GM21367 (cell line): Measurements from ENCODE around the gene PRDX1.
"Not testable (repeated sequence)": the region's sequence is repeated elsewhere in the genome, so short reads cannot be mapped to it uniquely, and the experiment has no call there.

ENCODE experiments used
- ATAC-seq: cut with Tn5 transposase; IDR thresholded peaks from one replicate; pipeline ENCODE4 v1.9.1; 2021; ENCODE audit not compliant: unreplicated experiment

Gene PRDX1

DNA sequence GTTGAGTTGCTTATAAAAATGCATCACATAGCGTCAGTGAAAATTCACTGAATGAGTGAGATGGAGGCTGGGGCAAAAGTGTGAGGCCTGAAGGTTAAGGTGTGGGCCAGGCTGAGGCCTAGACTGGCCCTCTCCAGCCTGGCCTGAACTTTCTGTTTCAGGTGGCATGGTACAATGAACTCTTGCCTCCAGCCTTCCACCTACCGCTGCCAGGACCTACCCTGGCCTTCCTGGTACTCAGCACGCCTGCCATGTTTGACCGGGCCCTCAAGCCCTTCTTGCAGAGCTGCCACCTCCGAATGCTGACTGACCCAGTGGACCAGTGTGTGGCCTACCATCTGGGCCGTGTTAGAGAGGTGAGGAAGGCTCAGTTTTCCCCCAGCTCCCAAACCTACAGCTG is 14.5 kb downstream of the PRDX1 start:
- no peak for ATAC-seq

DNA sequence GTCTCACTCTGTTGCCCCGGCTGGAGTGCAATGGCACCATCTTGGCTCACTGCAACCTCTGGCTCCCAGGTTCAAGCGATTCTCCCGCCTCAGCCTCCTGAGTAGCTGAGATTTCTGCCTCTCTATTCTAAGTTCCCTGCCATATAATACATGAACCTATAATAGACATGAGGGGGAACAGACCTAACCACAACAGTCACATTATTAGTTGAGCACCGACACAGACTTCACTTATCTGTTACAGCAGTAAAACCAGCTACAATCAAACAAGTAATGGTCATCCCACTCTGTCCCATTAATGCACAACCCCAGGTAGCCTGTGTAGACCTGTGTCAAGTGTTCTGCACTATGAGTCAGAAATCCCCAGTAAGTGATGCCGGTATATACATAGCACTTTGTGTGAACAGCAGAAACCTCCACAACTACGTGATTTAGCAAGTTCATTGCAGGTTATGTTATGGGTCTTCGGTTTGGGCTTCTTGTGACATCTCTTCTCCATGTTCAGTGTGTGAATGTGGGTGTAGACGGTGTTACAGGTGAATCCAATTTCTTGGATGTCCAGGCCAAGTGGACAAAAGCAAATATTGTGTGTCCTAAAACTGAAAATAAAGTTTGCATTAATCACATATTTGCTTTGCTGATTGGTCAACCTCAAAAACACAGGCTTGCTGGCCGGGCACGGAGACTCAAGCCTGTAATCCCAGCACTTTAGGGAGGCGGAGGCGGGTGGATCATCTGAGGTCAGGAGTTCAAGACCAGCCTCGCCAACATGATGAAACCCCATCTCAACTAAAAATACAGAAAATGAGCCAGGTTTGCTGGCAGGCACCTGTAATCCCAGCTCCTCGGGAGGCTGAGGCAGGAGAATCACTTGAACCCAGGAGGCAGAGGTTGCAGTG is 18.0 kb downstream of the PRDX1 start:
- ATAC-seq = no peak

DNA sequence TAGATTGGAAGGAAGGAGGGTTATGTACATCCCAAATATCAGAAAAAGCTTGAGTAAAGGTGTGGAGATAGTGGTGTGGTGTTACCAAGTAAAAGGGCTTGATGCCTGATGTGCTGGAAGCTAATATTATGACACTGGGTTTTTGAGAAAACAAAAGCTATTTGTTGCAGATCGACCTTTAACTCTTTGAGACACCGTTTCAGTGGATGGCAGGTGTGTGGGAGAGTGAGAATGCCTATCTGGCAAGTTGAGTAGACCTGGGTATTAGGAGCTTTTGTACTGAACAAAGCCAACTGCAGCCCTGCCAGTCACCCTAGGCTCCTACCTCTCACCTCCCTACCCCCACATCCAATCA is 20.2 kb downstream of the PRDX1 start:
- no peak for ATAC-seq

DNA sequence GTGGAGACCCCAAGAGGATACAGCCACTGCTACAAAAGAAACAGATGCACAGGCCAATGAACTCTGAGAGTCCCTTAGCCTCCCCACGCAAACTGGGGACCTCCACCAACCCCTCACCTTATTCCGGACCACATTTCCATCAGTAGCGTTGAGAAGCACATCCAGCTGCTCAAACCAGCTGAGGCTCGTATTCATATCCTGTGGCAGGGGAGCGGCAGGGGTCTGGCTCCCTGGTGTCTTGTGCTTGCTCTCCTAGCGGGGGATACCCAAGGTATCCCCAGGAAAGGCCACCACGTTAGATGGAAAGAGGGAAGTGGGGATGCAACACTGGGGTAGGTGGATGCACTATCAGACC is 22.3 kb downstream of the PRDX1 start:
- ATAC-seq = no peak

DNA sequence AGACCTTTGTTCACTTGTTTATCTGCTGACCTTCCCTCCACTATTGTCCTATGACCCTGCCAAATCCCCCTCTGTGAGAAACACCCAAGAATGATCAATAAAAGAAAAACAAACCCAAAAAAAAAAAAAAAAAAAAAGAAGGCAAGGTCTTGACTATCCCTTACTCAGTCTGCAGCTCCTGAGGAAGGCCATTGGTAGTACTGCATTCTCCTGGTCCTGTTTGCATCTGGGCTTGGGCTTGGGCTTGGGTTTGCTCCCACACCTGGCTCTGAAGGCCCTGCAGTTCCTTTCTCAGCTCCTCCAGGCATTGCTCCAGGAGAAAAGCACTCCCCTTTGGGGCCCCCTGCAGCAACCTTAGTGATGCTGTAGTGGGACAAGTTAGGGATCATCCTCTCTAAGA is 23.4 kb downstream of the PRDX1 start:
- no peak for ATAC-seq

DNA sequence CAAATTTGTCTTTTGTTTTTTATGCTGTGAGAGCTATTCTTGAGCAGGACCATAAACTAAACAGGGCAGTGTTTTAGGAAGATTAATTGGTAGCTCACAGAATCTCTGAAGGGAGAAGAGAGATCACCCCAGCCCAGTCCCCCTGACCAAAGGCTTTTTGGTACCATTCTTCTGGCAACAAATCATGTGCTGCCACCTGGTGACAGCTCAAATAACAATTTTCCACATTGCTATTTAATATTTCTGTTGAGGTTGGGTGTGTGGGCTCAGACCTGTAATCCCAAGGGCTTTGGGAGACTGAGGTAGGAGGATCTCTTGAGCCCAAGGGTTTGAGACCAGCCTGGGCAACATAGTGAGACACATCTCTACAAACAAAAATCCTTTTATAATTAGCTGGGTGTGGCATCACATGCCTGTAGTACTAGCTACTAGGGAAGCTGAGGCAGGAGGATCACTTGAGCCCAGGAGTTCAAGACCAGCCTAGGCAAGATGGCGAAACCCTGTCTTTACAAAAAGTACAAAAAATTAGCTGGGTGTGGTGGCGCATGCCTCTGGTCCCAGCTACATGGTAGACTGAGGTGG is 28.5 kb downstream of the PRDX1 start:
- no peak for ATAC-seq

DNA sequence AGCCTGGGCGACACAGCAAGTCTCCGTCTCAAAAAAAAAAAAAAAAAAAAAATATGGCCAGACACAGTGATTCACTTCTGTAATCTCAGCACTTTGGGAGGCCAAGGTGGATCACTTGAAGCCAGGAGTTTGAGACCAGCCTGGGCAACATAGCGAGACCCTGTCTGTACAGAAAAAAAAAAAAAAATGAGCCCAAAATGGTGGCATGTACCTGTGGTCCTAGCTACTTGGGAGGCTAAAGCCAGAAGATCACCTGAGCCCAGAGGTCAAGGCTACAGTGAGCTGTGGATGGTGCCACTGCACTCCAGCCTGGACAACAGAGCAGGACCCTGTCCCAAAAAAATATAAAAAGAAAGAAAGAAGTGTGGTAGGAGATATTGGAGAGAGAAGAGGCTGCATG is 29.0 kb downstream of the PRDX1 start:
- ATAC-seq = no peak

DNA sequence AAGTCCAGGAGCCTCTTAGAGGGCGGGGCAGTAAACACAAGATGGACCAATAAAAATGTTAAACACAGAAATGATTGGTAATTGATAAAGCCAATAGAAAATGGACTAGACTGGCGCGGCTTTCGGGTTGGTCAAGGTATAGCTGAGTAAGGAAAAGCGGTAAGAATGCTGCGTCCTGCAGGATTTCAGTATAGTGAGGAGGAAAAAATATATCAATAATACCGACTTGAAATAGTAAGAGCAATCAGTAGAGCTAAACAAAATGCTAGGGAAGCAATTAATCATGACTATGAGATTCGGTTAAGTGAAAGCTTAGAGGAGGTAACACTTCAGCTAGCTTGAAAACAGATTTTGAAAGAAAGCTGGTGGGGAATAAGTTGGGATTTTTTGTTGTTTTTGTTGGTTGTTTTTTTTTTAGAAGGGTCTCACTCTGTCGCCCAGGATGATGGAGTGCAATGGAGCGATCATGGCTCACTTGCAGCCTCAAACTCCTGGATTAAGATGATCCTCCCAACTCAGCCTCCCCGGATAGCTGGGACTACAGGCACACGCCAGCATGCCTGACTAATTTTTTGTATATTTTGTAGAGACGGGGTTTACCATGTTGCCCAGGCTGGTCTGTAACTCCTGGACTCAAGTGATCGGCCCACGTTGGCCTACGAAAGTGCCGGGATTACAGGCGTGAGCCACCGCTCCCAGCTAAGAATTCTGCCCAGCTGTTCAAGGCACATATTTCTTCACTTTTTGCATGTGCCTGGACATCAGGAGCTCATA is 30.0 kb downstream of the PRDX1 start:
- ATAC-seq = no peak

DNA sequence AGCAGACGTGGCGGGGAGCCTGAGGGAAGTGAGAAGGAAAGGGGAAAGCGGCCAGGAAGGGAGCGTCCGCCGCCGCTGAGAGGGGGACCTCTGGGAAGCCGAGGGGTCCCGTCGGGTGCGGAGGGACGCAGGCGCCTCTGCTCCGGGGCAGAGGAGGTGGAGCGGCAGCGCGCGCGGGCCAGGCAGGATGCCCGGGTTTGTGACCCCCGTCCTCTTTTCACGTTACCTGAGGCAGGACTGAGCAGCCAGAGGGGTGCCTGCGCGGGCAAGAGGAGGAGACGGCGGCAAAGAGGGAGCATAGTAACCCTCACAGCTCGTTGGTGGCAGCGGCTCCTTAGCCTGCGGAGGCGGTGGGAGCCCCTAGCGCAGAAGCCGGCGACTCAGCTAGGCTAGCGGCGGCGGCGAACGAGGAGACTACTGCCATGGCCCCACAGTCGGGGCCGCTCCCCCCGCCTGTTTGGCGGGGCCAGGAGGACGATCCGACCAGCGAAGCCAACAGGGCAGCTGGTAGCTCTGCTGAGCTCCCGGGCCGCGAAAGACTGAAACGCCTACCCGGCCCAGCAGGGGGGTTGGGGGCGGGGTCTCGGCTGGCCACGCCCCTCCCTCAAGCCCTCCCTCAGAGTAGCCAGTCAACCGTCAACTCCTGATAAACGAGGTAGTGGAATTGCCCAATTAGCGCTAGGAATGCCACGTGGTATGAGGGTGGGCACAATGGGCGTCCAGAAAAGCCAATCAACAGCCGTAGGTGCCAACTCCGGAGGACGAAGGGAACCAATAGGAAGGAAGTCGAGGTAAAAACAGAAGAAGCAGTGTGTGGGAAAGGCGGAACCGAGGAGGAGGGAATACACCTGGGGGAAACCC is 30.8 kb downstream of the PRDX1 start, which contains the start of gene TESK2:
TSS of gene TESK2 (minus strand) at position 538 of the 861 bp plus-strand sequence. CDS start 33,378 bp downstream, outside the sequence.
- ATAC-seq = peak; percentile 79

DNA sequence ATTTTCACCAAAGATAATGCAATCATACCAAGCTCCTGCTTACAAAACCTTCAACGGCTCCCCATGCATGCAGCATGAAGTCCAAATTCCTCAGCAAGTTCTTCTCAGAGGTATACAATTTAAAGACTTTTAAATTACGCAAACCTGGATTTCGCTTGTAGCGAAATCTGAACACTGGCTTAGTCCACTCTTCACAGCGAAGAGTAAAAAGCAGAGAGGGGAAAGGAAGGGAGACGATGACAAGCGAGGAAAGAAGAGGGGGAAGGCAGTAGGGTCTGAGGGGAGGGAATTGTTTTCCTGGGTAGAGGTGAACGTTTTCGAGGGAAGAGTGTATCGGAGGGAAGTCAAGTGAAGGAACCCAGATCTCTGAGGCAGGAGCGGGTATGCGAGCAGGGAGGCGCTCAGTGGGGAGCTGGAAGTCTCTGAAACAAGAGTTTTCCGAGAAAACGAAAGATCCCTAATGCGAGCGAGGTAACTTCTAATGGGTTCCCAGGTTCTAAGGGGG is 31.5 kb downstream of the PRDX1 start:
- no peak for ATAC-seq

DNA sequence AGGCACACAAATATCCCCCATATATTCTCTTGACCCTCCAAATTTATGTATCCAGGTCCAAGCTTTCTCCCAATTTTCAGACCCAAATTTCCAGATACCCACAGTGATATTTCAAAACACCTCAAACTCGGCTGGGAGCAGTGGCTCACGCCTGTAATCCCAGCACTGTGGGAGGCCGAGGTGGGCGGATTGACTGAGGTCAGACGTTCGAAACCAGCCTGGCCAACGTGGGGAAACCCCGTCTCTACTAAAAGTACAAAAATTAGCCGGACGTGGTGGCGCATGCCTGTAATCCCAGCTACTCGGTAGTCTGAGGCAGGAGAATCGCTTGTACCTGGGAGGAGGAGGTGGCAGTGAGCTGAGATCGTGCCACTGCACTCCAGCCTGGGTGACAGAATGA is 32.3 kb downstream of the PRDX1 start:
- ATAC-seq = not testable (repeated sequence)

DNA sequence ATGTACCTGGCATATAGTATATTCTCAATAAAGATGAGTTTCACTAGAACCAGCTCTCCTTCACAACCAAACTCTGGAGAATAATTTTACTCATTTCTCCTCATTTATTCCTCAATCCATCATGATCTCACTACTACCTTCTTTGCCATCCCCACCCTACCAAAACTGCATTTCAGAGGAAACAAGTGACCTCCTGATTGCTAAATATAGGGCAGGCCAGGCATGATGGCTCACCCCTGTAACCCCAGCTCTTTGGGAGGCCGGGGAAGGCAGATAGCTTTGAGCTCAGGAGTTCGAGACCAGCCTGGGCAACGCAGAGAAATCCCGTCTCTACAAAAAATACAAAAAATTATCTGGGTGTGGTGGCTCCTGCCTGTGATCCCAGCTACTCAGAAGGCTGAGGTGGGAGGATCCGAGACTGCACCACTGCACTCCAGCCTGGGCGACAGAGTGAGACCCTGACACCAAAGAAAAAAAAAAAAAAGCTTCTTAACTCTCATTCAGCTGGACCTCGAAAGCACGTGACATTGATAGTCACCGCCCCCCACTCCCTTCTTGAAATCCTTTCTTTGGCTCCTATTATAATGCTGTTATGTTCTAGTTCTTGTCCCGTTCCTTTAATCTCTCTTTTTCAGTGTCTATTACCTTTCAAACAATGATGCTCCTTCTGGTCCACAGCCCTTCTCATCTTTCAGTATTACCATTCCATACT is 32.9 kb downstream of the PRDX1 start:
- ATAC-seq = no peak

DNA sequence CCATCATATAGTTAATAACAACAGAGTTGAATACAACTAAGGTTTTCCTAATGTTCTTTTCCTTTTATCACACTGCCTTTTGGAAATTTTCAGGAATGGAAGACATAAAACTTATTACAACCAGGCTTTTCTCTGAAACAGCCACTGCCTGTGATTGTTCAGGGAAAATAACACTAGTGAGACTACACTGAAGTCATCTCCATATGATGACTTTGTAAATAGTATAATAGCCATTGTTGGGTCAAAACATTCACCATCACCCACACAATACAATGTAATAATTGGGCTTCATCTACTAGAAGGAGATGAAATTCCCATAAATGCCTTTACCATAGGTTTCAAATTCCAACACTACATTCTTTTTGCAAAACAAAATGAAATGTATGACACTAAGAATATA is 35.7 kb downstream of the PRDX1 start:
- no peak for ATAC-seq

DNA sequence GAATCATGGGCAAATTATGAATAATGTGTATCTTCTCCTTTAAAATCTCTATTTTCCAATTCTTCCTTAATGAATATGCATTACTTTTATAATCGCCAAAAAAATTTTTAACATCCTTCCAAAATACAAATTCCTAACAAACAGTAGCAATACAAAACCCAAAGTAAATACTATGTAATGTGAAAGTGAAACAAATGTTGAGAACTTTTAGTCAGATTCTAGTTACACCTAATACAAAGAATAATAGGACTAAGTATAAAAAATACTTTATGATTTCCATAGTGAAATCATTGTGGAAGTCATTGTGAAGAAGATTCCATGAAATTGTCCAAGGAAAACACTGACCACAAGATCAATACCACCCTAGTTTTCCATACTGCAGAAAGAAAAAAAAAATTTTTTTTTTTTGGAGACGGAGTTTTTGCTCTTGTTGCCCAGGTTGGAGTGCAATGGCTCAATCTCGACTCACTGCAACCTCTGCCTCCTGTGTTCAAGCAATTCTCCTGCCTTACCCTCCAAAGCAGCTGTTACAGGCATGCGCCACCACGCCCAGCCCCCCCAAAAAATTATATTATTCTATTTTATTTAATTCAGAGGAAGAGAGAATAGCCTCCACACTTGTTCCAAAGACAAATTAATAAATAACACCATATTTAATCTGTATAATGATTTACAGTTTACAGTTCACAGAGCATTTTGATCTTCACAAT is 42.5 kb downstream of the PRDX1 start:
- ATAC-seq = no peak

DNA sequence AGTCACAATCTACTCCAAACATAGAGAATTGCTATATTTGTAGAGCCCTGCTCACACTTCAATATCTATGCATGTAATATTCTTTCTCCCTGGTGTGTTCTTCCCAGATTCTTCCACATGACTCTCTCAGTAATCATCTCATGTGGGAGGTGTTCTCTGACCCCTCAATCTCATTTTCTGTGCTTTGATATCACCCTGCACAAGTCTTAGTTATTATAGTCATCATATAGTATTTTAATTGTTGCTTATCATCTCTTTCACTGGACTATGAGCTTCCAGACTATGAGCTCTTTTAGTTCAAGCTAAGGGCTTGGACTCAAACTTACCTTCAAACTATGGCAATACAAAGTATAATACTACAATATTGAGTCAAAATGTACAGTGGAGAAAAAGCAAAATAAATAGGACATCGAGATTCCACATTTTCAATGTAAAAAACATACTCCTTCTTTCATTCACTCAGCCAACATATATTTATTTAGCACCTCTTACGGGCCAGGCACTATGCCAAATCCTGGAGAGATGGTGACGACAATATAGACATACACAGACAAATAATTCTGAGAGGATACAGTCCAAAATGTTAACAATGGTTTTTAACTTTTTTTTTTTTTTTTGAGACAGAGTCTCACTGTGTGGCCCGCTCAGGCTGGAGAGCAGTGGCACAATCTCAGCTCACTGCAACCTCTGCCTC is 43.4 kb downstream of the PRDX1 start:
- no peak for ATAC-seq

DNA sequence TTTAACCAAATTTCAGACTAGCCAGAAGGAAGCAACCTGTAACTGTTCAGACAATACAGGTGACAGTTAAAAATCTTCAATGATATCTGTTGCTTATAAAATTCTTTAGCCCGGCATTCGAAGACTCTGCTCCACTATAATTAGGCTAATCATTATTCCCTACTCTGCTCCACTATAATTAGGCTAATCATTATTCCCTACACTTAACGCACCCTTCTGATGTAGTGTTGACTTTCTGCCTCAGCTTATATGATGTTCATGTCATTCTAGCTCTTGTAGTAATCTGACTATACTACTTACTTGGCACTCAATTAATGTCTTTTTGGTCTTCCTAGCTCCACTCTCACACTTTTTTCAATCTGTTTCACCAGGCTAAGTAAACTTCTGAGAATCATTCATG is 44.0 kb downstream of the PRDX1 start:
- ATAC-seq = no peak

DNA sequence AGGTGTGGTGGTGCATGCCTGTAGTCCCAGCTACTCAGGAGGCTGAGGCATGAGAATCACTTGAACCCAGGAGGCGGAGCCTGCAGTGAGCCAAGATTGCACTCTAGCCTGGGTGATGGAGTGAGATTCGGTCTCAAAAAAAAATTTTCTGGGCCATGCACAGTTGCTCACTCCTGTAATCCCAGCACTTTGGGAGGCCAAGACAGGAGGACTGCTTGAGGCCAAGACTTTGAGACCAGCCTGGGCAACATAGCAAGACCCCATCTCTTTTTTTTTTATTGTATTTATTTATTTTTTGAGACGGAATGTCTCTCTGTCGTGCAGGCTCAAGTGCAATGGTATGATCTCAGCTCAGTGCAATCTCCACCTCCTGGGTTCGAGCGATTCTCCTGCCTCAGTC is 47.5 kb downstream of the PRDX1 start:
- not testable (repeated sequence) for ATAC-seq

DNA sequence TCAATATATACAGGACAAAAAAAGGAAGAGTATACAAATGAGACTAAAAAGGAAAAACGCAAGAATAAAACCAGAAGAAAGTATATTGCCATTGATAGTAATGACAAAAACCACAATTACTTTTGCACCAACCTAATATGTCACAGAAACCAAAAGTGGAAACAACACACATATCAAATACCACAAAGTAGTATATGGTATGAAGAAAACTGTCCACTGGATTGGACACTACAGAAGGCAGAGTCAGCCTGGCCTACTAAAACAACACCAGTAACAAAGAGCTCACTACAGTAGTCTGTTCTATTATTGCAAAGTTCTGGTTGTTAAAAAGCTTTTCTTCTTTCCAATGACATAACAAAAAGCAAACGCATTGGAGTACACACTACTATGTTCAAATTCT is 48.4 kb downstream of the PRDX1 start:
- no peak for ATAC-seq

DNA sequence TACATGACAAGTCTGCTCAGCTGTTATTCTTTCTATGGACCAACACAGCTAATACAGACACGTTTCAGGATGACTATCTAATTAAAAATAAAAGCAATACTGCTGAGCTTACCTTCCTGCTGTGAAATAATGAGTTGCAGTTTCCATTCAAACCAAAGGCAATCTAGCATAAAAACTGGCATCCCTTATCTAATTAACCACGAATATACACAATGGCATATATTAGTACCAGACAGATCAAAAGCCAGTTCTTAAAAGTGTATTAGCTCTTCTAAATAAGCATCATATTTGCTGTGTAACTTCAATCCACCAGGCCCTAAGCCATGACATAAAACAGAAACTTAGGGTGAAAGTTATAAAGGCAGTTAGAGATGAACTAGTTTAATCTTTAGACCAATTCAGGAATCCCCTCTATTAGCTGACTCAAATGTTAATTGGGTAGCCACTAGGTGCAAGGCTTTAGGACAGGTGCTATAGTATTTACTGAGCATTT is 51.3 kb downstream of the PRDX1 start:
- ATAC-seq = no peak
